HG03060 (cell line): Measurements from ENCODE around the gene MALRD1.
"Not testable (repeated sequence)": the region's sequence is repeated elsewhere in the genome, so short reads cannot be mapped to it uniquely, and the experiment has no call there.

Source experiments
- ATAC-seq: cut with Tn5 transposase; IDR thresholded peaks from one replicate; pipeline ENCODE4 v1.9.1; 2021; ENCODE audit warnings: low read depth, moderate number of reproducible peaks; ENCODE audit not compliant: unreplicated experiment

MALRD1 gene

DNA sequence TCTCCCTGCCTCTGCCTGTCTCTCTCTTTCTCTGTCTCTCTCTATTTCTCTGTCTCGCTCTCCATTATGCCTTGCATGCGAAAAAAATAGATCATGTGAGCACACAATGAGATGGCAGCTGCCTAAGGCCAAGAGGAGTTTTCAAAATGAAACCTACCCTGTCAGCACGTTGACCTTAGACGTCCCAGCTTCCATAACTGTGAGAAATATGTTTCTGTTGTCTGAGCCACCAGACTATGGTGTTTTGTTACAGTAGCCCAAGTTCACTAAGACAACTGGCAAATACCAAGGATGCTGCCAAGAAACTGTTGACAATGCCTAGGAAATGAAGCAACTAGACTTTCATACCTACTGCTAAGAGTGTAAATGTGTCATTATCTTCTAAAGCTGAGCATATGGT is 697.1 kb downstream of the MALRD1 start:
- ATAC-seq: no peak

DNA sequence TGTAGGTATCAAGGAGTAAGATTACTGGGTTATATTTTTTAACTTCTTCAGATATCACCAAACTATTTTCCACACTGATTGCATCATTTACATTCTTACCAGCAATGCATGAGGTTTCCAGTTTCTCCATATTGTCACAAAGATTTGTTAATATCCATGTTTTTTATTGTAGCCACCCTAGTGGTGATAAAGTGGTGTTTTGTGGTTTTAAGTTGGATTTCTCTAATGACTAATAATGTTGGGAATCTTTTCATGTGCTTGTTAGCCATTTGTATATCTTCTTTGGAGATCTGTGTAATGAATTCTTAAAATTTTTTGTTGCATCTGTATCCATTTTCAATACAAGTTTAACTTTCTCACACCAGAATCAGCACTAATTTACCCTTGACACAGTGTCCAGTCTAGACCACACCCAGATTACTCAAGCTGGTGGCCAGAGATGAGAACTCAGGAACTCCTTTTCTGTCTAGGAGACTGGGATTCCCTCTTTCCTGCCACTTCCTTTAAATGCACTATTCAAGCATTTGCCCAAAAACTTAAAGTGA is 700.7 kb downstream of the MALRD1 start:
- no peak for ATAC-seq

DNA sequence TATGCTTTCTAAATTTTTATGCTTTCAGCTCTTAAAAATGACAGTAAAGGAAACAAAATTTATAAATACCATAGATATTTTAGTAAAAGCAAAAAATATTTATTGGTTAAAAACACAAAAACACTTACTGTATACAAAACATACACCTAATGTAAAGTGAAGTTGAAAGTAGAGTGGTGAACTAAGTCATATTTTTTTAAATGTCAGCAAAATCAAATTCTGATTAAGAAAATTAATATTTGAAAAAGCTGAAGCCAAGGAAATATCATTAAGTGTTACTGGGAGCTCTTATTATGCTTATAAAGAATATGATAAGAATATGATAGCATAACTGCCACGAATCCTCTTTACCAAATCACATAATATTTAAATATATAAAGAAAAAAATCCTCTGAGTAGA is 702.4 kb downstream of the MALRD1 start:
- no peak for ATAC-seq

DNA sequence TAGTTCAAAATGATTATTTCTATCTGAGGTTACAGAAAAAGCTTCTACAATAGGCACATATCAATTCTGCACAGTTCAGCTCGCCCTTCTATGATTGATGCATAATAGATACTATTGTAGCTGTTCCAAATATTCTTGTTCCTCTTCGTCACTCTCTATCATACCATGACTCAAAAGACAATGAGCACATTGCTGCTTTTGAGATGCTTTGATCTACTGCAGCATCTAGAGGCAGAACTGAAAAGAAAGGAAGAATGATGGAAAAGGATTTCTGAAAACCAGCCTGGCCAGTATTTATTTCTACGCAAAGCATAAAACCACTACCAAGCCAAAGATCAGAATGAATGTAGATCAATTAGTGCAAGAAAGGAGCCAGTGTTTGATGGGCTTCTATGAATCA is 708.3 kb downstream of the MALRD1 start:
- ATAC-seq: no peak

DNA sequence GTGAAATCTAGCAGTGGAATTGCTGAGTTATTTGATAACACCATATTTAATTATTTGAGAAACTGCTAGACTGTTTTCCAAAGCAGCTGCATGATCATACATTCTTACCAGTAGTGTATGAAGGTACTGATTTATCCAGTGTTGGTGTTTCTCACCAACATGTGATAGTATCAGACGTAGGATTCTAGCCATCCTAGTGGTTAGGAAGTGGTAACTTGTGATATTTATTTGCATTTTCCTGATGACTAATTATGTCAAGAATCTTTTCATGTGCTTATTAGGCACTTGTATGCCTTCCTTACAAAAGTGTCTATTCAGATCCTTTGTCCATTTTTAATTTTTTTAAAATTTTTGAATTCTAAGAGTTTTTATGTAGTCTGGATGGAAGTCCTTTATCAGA is 713.4 kb downstream of the MALRD1 start:
- ATAC-seq: no peak

DNA sequence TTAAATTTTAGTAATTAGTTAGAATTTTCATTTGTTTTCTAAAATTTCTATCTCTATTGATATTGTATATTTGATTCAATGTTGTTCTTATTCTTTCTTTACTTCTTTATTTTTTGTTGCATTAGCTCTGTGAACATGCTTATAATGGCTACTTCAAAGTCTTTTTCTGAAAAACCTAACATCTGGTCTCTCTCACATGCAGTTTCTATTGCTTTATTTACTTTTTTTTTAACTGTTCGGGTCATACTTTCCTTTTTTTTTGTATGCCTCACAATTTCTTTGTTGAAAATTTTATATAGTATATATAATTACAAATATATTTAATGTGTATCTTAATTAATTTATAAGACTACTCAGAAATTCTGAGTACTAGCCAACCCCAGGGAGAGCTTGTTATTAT is 715.5 kb downstream of the MALRD1 start:
- ATAC-seq: no peak

DNA sequence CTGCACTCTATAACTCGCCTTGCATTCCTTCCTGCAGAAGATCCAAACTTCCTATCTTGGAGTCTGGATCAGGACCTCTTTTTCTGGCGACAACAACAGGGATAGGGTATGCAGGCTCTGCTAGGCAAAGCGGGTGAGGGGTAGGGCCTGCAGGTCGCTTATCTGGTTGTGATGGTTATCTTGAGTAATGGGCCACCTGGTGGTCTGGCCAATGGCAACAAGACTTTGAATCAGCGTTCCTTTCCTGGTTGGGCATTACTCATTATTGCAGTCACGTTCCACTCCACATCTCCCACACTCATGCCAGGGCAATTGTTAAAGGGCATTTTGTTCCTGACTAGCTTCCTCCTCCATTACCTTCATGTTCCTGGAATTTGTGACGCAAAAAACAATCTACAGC is 719.3 kb downstream of the MALRD1 start:
- no peak for ATAC-seq

DNA sequence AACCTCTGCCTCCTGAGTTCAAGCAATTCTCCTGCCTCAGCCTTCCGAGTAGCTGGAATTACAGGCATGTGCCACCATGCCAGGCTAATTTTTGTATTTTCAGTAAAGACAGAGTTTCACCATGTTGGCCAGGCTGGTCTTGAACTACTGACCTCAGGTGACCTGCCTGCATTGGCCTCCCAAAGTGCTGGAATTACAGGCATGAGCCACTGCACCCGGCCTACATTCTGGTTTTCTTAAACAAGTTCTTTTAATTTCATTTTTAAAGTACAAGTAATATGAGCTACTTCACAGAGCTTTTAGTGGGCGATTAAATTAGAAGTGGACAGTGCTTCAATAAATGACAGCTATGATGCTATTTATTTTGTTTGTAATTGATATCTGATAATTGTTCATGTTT is 721.2 kb downstream of the MALRD1 start:
- ATAC-seq: not testable (repeated sequence)

DNA sequence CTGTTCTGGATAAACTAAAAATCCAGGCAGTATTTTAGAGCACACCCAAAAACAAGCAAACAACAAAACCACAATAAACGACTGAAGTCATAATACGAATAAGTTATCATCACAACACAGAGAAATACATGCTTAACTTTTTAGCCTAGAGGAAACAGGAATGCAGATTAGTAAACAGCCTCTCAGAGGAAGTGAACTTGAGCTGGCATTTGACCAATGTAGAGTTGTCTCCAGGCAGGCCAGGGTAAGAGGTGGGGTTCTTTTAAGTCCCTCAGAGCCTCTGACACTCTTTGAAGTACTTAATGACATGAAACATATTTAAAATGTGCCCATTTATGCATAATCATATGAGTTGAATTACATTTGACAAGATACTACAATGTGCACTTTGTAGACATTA is 724.4 kb downstream of the MALRD1 start:
- no peak for ATAC-seq

DNA sequence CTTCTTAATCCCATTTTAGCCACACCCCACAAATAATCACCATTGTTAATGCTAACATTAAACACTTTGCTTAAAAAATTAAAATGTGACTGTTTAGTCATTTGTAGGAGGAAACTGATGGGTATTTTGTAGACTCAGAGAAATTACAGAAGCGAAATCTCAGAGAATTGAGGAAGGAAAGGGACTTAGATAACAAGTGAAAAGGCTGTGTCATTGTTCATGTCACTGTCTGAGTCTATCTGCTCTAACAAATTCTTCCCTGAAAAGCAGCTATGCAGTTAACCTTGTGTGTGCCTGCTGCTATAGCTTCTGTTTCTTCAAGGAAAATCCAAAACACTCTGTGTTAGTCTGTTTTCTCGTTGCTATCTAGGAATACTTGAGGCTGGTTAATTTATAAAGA is 726.7 kb downstream of the MALRD1 start:
- ATAC-seq: no peak

DNA sequence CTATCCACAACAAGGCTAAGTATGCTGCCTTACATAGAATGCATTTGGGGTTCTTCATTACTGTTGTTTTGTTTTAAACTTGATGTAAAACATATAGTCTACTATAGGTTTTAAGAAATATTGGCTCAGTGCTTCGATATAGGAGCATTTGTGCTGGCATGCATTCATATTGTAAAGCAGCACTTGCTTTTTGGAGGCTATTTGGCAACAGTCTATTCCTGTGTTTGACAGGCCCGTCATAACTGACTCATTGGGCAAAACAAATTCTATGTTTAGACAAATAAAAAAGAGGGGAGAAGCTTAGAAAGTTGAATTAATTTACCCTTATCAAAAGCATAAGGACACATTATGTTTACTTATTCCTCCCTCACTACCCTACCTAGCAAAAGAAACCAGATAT is 729.2 kb downstream of the MALRD1 start:
- ATAC-seq: no peak

DNA sequence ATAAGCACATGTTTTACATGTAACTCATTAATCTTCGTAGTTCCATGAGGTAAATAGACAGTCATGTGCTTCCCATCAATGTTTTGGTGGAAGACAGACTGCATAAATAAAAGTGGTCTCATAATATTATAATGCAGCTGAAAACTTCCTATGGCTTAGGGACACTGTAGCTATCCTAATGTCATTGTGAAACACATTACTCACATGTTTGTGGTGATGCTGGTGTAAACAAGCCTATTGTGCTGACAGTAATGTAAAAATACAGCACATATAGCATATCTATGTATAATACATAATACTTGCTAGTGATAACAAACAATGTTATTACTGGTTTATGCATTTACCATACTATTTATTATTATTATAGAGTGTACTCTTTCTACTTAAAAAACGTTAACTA is 730.4 kb downstream of the MALRD1 start:
- no peak for ATAC-seq

DNA sequence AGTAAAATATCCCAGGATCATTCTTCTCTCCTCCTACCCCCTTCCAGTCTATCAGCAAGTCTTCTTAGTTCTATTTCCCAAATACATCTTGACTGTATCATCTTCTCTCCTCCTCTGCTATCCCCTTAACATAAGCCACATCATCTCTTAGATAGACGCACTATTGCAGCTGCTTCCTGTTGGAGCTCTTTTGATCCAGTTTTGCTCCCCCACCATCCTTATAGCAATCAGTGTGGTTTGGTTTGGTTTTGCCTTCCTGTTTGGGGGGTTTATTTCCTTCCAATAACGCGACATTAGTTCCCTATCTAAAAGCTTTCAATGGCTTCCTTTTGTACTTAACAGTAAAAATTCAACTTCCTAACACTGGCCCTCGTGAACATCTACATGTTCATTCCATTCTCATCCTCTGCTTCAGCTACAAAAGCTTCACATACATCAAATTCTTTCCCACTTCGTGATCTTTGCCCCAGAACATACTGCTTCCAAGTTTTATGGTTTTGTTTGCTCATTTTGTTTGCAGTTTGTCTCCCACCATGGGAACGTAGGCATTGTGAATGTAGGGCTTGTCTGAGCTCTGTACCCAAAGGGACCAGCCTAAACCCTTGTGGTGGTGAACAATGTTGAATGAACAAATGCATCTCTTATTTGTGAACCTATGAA is 734.0 kb downstream of the MALRD1 start:
- ATAC-seq: no peak

DNA sequence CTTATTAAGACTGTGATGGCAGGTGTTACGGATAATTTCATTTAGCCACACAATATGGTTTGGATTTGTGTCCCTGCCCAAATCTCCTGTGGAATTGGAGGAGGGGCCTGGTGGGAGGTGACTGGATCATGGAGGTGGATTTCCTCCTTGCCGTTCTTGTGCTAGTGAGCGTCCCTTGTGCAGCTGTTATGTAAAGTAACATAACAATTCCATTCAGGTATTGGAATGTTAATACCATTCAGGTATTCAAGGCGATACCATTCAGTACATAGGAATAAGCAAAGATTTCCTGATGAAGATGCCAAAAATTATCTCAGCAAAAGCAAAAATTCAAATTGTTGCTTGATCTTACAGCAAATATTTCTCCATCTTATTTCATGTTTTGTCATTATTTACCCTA is 735.1 kb downstream of the MALRD1 start:
- no peak for ATAC-seq
